ENCODE data around the gene CASZ1.

The CASZ1 gene

DNA sequence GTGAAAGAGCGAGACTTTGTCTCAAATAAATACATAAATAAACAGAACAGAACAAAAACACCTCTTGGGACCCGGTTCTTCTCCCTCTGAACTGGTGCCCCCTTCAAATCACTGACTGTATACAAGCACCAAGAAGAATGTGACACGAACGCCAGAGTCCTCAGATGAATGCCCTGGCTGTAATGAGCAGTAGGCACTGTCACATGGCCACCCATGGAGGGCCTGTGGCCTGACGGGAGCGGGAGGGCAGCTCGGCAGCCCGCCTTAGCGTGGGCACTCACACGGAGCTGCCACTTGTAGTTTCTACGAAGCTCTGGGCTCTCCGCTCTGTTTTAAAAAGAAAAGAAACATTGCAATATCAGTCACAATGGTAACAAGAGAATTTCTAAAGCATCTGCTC lies 175.7 kb downstream of the CASZ1 start:
- DNase-seq: no peak

DNA sequence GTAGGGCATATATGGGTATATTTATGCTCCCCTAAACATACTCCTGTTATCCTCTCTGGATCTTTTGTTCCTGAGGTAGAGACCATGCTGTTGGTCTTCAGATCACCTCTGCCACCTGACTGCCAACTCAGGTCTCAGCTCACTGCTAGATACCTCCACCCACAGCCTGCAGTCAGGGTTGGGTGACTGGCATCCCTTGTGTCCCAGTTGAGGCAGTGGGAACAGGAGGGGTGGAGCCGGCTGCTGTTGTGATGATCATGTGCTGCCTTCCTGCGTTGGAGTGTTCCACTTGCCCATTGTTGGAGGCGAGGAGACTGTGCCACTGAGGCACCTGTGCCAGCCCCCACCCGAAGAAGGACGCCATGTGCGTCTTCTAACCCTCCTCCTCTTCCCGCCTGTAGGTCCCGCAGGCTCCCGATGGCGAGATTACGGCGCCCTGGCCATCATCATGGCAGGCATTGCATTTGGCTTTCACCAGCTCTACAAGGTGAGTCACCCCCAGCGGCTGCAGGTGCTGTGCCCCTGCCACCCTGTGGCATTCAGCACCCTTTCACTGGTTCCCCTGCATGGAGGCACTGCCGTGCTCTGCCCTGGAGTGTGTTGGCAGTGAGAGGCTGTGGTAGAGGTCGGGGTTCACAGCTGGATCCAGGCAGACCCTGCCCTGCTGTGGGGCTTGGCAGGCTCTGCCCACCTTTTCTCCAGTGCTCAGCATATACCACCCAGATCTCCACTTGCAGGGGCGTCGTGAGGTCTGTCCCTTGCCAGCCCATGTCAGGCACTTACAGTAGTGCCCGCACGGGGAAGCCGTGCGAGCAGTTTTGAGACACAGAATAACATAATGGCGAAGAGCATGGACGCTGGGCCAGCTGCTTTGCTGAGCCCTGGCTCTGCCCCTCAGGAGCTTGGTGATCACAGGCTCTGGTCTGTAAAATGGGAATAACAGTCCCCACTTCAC lies 178.2 kb downstream of the CASZ1 start:
- DNase-seq: no peak

DNA sequence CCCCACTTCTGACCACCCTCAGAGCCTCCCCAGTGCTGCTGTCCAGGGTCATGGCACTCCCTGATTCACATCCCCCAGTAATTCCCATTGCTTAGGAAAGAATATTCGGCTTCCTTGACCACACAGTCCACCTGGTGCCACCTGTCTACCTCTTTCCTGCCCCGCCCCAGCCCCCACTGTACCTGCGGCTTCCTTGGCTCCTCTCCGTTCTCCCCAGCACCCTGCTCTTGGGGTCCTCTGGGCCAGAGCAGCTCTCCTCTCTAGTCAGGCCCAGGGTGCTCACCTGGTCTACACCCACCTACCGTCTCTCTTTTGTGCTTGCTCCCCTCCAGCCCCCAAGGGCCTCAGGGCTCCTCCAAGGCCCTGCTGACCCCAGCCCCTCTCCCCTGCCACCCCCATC lies 179.1 kb downstream of the CASZ1 start:
- no peak for DNase-seq

DNA sequence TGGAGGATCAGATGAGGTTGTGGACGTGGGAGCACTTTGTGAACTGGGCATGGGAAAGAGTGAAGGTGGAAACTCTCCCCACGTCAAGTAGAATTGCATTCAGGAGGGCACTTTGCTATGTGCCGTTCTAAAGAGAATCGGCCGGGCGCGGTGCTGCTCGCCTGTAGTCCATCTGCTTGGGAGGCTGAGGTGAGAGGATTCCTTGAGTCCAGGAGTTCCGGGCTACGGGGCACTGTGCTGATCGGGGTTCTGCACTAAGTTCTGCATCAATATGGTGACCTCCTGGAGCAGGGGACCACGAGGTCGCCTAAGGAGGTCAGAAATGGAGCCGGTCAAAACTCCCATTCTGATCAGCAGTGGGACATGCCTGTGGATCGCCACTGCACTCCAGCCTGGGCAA lies 179.8 kb downstream of the CASZ1 start:
- DNase-seq: no peak

DNA sequence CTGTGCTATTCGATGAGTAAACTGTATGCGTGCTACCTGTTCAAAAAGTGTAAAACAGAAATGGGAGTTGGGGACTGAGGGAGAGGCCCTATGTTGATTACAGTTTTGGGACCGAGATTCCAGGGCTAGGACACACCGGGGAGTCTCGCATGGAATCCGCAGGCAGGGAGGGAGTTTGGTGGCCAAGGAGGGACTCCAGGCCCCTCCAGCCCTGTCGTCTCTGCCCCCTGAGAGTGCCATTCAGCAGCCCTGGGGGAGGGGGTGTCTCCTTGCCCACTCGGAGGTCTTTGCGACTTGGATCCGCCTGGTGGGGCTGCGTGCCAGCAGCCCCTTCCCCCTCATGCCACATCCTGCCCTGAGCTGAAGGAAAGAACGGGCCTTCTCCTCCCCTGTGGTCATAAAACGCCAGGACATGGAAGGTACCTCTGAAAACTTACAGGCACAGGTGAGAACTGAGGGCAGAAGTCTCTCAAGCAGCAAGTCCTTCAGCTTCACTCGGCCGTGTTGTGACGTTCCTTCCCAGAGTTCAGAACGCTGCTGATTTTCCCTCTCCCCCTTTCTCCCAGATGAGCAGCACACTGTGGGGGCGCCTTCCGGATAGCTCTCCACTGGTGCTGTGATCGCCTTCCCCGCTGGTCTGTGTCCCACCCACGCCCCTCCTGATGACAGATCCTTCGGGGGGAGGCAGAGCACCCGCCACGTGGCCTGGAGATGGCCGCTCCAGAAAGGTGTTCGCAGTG lies 180.3 kb downstream of the CASZ1 start:
- DNase-seq: no peak

DNA sequence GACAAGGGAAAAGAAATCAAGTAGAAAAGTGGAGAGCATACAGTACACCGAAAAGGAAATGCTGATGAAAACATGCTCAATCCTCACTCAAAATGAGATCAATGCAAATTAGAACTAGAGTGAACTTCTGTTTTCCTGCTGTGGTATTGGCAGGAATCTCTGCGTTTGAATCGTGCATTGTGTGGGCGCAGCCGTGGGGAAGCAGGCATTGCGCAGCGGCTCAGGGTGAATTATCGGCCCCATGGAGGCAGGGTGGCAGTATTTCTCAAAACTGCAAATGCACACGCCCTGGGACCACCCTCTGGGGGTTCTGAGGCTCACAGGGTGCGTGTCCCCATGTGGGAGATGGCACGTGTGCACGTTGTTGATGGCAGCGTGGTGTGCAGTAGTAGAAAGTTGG lies 181.1 kb downstream of the CASZ1 start:
- no peak for DNase-seq

DNA sequence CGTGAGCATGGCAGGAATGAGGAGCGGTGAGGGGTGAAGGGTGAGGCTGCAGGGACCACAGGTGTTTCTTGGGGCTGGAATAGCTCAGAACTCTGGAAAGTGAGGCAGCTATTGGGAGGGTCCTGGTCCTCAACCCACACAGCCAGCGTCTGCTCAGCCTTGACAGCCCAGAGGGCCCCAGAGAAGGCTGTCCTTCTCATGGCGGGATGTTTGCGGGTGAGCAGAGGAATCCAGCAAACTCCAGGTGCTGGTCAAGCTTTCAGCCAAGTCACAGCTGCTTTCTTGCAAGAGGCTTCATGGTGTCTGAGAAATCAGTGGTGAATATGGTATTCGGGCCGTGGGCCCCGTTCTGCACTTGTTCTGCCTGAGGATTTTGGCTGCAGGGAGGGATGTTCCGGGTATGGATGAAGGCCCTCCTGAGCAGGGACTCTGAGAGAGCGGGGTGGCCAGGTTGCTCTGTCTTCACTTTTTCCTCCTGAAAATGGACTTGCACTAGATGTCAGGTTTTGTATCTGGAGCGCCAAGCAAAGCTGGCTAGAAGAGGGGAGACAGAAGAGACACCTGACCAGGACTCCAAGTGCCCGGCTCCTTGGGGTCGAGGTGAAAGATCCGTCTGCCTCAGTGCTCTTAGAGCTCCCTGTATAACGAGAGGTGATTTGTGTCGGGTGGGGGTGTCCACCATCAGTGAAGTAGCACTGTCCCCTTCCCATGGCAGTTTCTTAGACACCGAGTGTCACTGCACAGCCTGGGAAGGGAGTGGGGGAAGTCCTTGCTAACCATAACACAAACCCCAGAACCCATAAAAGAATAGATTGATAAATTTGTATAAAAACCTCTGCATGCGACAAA lies 181.8 kb downstream of the CASZ1 start:
- no peak for DNase-seq

DNA sequence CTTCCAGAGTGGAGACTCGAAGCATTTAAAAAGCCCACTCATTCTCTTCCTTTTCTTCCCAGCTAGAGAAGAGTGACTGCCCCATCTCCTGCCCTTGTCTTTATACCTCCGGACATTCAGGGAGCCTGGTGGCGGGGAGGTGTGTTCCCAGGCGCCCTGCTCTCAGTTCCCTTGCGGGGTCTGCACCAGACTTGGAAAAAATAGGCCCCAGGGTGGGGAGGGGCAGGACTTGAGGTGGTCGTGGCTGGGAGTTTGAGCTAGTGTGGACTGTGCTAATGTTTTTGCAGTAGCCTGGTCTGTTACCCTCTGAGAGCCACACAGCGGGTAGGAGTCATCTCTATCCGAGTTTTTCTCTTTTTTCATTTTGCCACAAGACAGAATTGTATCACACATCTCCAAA lies 182.6 kb downstream of the CASZ1 start:
- DNase-seq: no peak

DNA sequence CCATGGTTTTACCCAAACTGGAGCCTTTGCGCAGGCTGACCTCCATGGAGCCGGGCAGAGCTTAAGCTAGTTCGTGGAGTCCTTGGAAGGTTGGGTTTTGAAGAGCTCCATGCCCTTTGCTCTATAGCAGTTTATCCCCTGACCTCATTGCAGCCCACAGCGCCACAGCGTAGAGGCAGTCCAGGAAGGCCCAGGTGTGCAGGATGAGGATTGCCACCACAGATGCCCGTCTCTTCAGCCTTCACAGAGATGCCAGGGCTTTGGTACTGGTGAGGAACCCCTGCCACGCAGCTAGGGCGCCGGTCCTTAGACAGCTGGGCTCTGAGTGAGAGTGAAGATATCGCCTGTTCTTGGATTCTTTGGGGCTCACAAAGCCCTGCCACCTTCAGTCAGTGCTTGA lies 183.1 kb downstream of the CASZ1 start:
- DNase-seq: no peak

DNA sequence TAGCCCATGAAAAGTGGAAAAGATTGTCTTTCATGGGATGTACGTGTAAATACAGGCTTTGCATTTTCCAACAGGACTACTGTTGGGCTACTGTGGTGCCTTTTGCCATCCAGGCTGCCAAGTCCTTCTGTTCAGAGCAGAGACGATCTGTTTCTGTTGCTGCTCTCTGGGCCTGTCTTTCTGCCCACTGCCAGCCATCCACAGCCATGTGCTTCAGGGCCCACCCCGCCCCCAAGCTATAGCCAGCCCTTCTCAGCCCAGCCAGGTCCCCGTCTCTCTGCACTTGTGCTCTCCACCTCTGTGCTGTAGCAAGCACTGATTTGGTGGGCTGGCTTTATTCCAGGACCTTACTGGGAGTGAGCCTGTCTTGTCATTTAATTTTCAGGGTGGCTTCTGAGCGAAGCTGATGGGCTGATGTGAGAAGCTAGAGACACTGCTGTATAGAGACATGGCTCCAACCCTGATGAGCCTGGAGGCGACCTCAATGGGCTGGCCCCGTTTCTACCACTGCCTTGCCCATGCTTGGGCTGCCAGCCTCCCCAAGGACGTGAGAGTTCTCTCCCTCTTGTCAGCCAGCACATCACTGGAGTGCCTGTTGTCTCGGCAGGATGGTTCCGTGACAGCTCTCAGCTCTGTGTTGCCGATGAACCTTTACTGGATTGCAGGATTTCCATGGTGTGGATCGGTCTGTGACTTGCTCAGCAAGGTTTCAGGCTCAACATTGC lies 183.8 kb downstream of the CASZ1 start:
- no peak for DNase-seq

DNA sequence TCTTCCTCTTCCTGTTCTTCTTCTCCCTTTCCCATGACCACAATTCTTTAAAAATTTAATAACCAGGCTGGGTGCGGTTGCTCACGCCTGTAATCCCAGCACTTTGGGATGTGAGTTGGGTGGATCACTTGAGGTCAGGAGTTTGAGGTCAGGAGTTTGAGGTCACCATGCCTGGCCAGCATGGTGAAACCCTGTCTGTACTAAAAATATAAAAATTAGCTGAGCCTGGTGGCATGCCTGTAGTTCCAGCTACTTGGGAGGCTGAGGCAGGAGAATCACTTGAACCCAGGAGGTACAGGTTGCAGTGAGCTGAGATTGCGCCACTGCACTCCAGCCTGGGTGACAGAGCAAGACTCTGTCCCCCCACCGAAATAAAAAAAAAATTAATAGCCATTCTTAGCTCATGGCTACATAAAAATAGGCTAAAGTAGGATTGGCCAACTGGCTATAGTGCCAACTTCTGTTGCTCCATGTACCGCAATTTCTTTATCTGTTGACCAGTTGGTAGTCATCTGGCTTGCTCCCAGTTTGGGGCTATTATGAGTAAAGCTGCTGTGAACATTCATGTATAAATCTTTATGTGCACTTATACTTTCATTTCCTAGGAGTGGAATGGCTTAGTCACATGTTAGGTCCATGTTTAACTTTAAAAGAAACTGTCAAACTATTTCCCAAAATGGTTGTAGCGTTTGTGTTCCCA lies 185.4 kb downstream of the CASZ1 start:
- DNase-seq: no peak

DNA sequence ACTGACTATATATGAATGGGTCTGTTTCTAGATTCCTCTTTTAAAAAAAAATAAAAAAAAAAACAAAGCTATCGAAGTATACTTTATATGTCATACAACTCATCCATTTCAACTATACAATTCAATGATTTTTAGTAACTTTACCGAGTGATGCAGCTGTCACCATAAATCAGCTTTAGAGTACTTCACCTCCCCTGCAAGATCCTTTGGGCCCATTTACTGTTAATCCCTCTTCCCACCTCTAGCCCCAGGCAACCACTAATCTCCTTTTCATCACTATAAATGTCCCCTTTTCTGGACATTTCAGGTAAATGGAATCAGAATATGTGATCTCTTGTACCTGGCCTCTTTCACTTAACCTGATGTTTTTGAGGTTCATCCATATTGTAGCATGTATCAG lies 187.8 kb downstream of the CASZ1 start:
- no peak for DNase-seq

DNA sequence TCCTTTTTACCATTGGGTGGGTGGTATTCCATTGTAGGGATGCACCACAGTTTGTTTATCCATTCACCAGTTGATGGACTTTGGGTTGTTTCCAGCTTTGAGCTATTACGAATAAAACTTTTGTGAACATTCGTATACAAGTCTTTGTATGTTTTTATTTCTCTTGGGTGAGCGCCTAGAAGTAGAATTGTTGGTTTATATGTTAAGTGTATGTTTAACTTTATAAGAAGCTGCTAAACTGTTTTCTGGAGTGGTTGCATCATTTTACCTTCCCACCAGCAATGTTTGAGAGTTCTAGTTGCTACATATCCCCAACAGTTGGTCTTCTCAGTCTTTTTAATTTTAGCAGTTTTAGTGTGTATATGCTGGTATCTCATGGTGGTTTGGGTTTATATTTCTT lies 189.2 kb downstream of the CASZ1 start:
- no peak for DNase-seq

DNA sequence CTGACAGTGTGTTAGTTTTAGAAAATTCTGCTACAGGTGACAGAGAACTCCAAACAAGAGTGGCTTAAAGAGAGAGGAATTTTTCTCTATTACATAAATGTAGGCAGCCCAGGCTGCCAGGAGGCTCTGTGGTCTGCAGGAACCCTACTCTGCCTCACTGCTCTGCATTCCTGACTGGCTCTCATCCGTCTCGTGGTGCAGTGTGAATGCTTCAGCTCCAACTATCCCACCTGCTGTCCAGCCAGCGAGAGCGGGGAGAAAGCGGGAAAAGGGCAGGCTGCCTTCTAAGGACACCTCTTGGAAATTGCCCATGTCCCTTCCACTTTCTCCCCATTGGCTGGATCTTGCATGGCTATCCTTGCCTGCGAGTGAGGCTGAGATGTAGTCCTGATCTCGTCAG lies 190.4 kb downstream of the CASZ1 start:
- DNase-seq: no peak

DNA sequence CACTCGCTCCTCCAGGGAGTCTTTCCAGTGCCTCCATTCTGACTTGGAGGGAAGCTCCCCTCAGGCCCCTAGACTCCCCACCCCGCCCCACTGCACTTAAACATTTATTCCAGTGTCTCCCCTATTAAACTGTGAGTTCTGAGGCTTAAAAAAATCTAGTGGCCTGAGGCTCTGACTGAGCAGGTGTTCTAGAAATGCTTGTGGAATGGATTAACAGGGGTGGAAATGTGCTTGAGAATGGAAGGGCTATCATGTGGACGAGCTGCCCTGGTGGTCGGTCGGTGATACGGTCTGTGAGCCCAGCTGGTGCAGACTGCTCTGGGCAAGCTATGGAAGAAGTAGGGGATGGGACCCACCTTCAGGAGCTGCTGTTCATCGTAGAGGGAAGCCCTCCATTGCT lies 191.5 kb downstream of the CASZ1 start:
- DNase-seq: no peak

DNA sequence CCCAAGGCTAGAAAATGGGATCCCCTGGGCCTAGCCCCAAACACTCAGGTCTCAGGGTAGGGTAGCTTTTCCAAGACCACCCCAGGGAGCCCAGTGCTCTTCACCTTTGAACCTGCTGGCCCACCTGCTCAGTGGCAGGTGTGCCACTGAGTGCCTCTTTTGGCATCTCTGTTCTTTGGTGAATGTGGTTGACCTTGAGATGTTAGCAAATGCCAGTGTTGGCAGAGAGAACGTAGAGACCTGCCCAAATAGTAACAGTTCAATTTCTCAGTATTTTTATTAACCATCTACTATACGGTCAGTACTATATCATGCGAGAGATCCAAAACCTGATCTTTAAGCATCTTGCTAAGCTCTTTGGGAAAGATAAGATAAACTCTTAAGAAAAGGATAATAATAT lies 193.5 kb downstream of the CASZ1 start:
- DNase-seq: no peak

DNA sequence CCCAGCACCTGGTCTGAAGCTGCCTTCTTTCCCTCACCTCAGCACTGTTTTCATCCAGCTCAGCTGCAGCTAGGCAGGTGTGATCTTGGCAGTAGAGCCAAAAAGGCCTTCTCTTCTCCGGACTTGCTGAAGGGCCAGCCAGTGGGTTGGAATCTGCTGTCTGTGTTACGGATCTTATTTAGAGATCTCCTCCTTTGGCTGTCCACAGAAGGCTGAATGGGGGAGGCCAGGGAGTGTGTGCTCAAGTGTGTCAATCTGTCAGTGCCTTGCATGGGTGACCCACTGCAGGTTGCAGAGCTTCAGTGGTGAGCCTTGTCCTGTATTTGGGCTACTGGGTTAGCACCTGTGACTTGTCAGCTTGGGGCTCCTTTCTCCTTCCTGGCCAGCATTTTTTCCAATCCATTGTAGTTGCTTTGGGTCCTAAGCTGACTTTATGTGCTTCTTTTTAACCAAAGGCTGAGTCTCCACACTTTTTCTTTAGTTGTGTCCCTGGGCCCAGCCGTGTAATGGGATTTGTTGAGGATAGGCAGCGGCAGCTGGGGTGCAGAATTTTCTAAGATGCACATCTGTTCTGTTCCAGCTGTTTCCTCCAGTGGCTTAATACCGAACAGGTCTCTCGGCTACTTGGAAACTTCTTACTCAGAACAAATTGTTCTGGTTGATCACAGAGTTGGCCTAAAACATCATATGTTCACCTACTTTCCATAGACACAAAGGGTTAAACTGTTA lies 194.9 kb downstream of the CASZ1 start:
- no peak for DNase-seq

DNA sequence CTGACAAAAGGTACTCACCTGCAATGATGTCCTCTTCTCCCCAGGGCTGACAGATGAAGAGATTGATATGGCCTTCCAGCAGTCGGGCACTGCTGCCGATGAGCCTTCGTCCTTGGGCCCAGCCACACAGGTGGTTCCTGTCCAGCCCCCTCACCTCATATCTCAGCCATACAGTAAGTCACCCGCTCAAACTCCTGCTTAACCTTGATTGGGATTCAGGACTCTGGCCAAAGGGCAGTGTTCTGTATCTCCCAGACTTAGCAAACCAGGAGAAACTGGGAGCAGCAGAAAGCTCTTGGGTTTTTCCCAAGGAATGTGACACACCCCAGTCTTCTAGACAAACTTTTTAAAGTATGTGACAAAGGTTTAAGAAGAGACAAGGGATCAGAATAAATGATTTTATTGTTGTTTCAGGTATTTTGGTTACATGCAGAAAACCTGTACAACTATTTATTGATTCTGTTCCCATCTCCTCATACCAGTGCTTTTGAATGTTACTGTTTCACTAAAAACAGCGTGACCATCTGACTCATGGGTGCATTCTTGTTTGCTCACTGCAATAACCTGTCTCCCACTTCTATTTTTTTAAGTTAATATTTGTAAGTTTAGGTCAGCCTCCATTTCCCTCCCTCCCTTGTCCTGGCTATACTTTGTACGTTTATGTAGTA lies 197.1 kb downstream of the CASZ1 start:
- no peak for DNase-seq

DNA sequence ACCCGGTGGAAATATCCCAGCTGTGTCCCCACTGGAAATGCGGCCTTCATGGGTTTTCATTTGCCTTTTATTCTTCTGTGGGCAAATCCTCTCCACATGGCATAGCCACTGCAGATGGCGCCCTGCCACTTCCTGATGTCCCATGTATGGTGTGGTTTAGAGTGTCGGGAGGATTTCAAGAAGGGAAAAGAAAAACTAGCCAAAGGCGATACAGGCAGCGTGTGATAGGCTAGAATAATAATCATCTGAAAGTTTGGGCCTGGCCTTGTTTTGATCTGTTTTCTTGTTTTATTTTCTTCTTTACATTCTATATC lies 198.1 kb downstream of the CASZ1 start:
- DNase-seq: peak; percentile 62

DNA sequence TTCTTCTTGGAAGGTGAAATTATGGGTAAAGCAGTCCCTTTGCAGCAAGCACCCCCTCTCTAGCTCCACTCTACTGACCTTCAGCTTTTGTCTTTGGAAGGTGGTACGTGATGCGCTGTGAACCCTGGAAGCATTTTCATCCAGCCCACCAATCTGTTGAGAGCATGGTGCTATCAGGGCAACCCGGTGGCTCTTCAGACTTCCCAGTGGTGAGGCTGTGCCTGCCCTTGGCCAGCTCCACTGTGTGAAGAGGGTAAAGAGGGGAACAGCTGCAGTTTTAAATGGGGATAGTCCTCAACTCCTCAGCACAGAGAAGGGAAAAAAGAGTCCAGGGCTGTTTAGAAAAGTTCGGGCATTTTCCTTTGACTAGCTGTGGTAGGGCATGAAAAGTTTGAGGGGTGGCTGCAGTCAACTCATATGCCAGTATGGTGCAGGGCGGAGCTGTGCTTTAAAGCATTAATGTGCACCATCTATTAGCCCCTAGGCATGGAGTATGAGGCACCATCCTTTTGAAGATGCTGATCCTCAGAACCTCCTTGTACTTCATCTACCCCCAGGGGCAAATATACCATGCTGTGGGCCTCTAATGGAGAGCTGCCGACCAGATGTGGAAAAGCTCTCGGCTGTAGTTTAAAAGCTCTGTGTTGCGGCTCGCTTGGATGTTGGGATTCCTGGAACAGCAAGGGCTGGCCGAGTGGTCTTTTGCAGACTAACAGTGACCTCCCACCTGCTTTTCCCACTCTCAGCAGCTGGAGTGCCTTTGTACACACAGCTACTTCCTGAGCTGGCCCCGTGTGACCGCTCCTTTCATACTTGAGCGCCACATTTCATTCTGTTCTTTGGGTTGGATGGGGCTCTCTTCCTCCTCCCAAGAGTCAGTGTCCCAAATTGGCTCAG lies 198.7 kb downstream of the CASZ1 start:
- DNase-seq: peak; percentile 62
